BLaER1 (cell line): ENCODE results near the gene PDHB.

Experiments
- H3K27ac ChIP-seq: shearing (Covaris generic); formaldehyde crosslinking; 2 replicates; pipeline ENCODE4 v1.8.1; 2022
- H3K27me3 ChIP-seq: shearing (Covaris generic); formaldehyde crosslinking; 2 replicates; pipeline ENCODE4 v1.8.1; 2022
- H3K36me3 ChIP-seq: shearing (Covaris generic); formaldehyde crosslinking; 2 replicates; pipeline ENCODE4 v1.8.1; 2022
- H3K4me1 ChIP-seq: shearing (Covaris generic); formaldehyde crosslinking; 2 replicates; pipeline ENCODE4 v1.8.1; 2022
- H3K4me2 ChIP-seq: shearing (Covaris generic); formaldehyde crosslinking; 2 replicates; pipeline ENCODE4 v1.8.1; 2022
- H3K4me3 ChIP-seq: shearing (Covaris generic); formaldehyde crosslinking; 2 replicates; pipeline ENCODE4 v1.8.1; 2022
- H3K9ac ChIP-seq: shearing (Covaris generic); formaldehyde crosslinking; 2 replicates; pipeline ENCODE4 v1.8.1; 2022
- H3K9me3 ChIP-seq: shearing (Covaris generic); formaldehyde crosslinking; 2 replicates; pipeline ENCODE4 v1.8.1; 2022
- H4K20me1 ChIP-seq: shearing (Covaris generic); formaldehyde crosslinking; 2 replicates; pipeline ENCODE4 v1.8.1; 2022
- Cebpa-rat ChIP-seq: shearing (Covaris generic); IDR thresholded peaks from 2 replicates; pipeline ENCODE4 v1.8.1; 2022

PDHB gene

DNA sequence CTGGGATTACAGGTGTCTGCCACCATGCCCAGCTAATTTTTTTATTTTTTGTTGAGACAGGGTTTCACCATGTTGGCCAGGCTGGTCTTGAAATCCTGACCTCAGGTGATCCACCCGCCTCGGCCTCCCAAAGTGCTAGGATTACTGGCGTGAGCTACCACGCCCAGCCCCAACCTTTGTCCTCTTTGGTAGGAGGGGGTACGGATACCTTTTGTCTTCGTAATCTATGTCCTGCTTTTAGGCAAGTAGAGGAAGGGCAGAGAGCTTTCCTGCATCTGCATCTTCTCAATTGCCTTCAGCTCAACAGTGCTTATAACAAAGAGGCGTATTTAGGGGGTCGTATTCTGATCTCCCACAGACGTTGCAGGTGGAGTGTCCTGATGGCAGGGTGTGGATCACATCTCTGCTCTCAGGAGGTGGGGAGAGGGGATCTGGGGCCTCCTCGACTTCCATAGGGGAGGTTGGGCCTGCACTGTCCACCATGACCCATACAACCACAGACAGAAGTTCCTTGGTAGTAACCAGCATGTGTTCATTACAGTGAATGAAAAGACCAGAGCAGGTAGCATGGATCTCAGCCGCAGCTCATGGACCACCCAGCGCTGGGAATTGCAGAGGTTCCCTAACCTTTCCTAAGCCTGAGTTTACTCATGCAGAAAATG is 36.9 kb upstream of the PDHB start:
- Histone ChIP-seq H4K20me1 (no peaks in the 10 kb centered on the region), H3K4me2 (no peak overlapping the region), H3K27ac (no peak overlapping the region), H3K36me3 (no peaks in the 10 kb centered on the region), H3K9ac (no peak overlapping the region), H3K9me3 (no peaks in the 10 kb centered on the region), H3K4me3 (no peak overlapping the region), H3K27me3 (no peaks in the 10 kb centered on the region), H3K4me1 (peaks cover 13% of the 10 kb centered on the region)
- TF ChIP-seq Cebpa-rat, result no peak

DNA sequence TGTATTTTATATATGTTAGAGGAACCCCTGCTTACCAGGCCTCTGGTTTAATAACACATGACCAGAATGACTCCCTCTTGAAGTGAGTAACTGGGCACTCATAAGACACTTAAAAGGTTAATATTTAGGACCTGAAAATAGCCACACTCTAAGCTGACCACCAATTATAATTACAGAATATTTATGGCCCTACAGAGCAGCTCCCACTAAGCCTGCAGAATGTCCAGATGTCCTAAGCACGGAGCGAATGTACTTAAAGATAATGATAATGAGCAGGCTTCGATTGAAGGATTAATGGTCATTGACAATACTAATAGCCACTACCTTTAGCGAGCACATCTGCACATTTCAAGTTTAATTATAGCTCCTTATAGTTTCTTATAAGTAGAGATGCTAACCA is 35.5 kb upstream of the PDHB start:
- Histone ChIP-seq H3K9ac (no peak overlapping the region), H3K4me3 (no peak overlapping the region), H3K9me3 (no peaks in the 10 kb centered on the region), H3K4me2 (no peak overlapping the region), H3K27me3 (no peaks in the 10 kb centered on the region), H3K36me3 (no peaks in the 10 kb centered on the region), H4K20me1 (no peaks in the 10 kb centered on the region), H3K4me1 (peaks cover under 1% of the 10 kb centered on the region; the same call in 1 of the 2 replicates), H3K27ac (no peak overlapping the region)
- TF ChIP-seq Cebpa-rat, result no peak

DNA sequence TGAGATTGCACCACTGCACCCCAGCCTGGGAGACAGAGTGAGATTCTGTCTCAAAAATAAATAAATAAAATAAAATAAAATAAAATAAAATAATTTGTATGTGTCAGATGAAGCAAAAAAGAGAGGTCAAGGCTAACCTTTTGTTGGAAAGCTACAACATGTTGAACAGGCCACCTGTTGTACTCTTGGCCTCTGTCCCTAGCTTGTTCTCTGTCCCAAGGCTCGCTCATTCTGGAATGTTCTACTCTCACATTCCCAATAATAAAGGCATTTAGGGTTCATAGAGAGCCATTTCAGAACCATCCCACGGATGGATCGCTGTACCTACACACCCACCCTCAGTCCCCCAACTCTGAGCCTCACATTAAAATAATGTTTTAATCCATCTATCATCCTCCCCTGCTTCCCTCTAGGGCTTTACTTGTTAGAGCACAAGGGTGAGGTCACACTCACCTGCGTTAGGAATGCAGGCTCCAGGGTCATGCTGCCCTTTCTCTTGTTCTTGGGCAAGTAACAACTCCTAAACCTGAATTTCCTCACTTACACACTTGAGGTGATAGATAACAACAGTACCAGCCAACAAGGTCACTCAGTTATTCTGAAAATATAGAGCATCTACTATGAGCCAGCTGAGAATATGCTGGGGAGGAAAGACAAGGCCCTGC is 33.4 kb upstream of the PDHB start:
- Histone ChIP-seq H3K27ac (no peak overlapping the region), H3K27me3 (no peaks in the 10 kb centered on the region), H4K20me1 (no peaks in the 10 kb centered on the region), H3K4me3 (no peak overlapping the region), H3K9ac (no peak overlapping the region), H3K4me1 (peaks cover 14% of the 10 kb centered on the region), H3K9me3 (no peaks in the 10 kb centered on the region), H3K36me3 (no peaks in the 10 kb centered on the region), H3K4me2 (no peak overlapping the region)
- no peak for TF ChIP-seq Cebpa-rat

DNA sequence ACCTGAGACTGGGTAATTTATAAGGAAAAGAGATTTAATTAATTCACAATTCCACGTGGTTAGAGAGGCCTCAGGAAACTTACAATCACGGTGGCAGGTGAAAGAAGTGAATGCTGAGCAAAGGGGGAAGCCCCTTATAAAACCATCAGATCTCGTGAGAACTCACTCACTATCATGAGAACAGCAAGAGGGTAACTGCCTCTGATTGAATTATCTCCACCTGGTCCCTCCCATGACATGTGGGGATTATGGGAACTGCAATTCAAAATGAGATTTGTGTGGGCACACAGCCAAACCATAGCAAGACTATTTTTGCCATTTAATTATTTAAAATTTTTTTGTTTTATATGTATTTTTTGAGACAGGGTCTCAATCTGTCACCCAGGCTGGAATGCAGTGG is 31.2 kb upstream of the PDHB start:
- Histone ChIP-seq H3K4me3 (no peak overlapping the region), H3K9ac (no peak overlapping the region), H3K36me3 (no peaks in the 10 kb centered on the region), H3K9me3 (no peaks in the 10 kb centered on the region), H3K4me1 (peaks cover 14% of the 10 kb centered on the region), H3K27me3 (no peaks in the 10 kb centered on the region), H4K20me1 (no peaks in the 10 kb centered on the region), H3K4me2 (no peak overlapping the region), H3K27ac (no peak overlapping the region)
- TF ChIP-seq Cebpa-rat, result no peak

DNA sequence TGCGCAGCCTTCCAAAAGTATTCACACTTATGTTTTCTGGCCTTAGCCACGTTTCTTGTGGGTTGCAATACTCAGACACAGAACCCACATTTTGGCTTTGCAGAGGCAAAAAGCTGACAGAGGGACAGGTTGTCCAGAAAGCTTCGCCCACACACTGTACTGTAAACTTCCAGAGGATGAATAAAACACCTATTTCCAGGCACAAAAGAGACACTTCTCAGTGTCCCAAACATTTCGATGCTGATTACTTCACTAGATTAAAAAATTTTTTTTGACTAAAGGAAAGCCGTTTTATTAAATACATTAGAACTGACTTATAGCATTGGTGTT is 30.3 kb upstream of the PDHB start:
- peak overlapping the region; percentile 70 for H3K4me2 ChIP-seq
- TF ChIP-seq Cebpa-rat, result no peak

DNA sequence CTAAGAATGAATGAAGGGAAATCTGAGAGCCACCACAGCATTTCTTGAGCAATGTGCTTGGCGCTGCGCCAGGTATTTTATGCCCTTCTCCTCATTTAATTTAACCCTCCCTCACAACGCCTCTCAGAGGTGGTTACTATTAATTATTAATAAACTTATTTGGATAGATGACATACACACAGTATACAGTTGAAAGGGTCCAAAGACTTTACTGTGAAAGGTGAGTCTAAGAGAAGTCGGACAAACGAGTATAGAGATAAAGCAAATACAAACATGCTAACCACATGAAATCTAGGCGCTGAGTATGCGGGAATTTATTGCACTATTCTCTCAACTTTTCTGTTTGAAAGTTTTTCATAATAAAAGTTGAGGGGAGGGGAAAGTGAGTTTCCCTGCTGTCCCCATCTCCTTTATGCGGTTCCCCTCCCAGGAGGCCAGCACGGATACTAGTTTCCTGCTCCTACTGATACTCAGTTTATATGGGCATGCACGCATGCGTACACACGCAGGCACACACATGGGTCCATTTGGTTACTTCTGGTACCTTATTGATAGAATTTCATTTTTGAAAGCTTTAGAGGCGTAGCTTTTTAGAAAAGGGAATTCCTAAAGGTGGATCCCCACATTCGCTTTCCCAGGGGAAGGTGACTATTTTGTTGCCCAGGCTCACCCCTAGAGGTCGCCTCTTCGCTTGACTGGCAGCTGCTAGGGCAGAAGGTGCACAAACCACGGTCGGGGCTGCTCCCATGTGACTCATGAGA is 29.7 kb upstream of the PDHB start:
- Histone ChIP-seq H4K20me1 (no peaks in the 10 kb centered on the region), H3K27me3 (no peaks in the 10 kb centered on the region), H3K36me3 (no peaks in the 10 kb centered on the region), H3K4me2 (peak overlapping the region; percentile 70), H3K9ac (no peak overlapping the region), H3K27ac (no peak overlapping the region), H3K4me1 (peaks cover 14% of the 10 kb centered on the region), H3K9me3 (no peaks in the 10 kb centered on the region), H3K4me3 (0 out of 2 replicates have a peak overlapping the region, but pooled peaks have one; percentile 26)
- no peak for TF ChIP-seq Cebpa-rat

More for the DNA sequence above, 30.3 kb upstream of the PDHB start:
- no peak overlapping the region for H3K27ac ChIP-seq
- no peaks in the 10 kb centered on the region for H4K20me1 ChIP-seq
- H3K9ac ChIP-seq, result no peak overlapping the region
- H3K9me3 ChIP-seq, result no peaks in the 10 kb centered on the region
- H3K4me3 ChIP-seq, result no peak overlapping the region
- H3K4me1 ChIP-seq, result peaks cover 14% of the 10 kb centered on the region
- H3K27me3 ChIP-seq, result no peaks in the 10 kb centered on the region
- no peaks in the 10 kb centered on the region for H3K36me3 ChIP-seq

DNA sequence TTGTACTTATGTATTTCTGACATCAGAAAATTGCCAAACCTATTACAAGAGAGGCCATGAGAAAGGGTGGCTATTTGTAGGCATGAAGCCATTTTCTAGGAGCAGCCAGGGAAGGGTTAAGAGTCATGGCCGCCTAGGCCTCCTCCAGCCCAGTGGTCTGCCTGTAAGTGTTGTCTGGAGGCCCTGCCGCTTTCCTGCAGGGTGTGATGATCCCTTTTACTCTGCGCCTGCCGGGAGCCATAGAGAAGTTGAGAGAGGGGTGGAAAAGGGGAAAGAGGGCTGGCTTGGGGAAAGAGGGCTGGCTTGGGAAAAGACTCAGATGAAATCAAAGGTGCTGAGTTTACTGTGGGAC is 29.2 kb upstream of the PDHB start:
- no peak for TF ChIP-seq Cebpa-rat
- Histone ChIP-seq H3K27ac (no peak overlapping the region), H3K9ac (no peak overlapping the region), H3K27me3 (no peaks in the 10 kb centered on the region), H4K20me1 (no peaks in the 10 kb centered on the region), H3K4me2 (peak overlapping the region; percentile 70; the same call in 1 of the 2 replicates), H3K36me3 (no peaks in the 10 kb centered on the region), H3K4me1 (peaks cover 14% of the 10 kb centered on the region), H3K4me3 (no peak overlapping the region), H3K9me3 (no peaks in the 10 kb centered on the region)

DNA sequence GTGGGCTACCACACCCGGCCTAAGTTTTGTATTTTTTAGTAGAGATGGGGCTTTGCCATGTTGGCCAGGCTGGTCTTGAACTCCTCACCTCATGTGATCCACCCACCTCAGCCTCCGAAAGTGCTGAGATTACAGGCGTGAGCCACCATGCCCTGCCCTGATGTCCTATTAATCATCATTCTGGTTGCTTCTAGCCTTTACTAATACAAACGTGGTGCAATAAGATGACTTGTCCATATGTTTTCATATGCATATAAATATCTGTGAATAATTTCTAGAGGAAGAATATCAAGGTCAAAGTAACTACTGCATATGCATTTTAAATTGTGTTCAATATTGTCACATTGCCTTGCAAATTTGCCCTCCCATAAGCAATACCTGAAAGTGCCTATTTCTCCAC is 25.5 kb upstream of the PDHB start:
- Histone ChIP-seq H3K4me3 (no peak overlapping the region), H3K9ac (no peak overlapping the region), H3K9me3 (peaks cover 21% of the 10 kb centered on the region), H3K36me3 (no peaks in the 10 kb centered on the region), H4K20me1 (no peaks in the 10 kb centered on the region), H3K27me3 (no peaks in the 10 kb centered on the region), H3K27ac (no peak overlapping the region), H3K4me2 (no peak overlapping the region), H3K4me1 (peaks cover 14% of the 10 kb centered on the region)
- TF ChIP-seq Cebpa-rat, result no peak

DNA sequence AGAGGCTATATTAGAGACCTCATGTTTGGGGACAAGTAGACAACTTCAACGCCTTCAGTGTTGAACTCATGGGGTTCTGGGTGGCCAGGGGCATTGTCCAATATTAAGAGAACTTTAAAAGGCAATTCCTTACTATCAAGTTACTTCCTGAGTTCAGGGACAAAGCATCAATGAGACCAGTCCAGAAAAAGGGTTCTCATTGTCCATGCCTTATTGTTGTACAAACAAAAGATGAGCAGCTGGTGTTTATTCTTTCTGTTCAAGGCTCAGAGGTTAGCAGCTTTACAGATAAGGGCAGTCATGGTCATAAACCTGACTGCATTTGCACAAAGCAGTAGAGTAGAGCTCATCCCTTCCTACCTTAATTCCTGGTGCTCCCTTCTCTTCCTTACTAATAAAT is 18.5 kb upstream of the PDHB start:
- H3K27me3 ChIP-seq, result no peaks in the 10 kb centered on the region
- H3K27ac ChIP-seq, result no peak overlapping the region
- H3K9me3 ChIP-seq, result peaks cover 35% of the 10 kb centered on the region
- H3K4me1 ChIP-seq, result no peaks in the 10 kb centered on the region
- no peaks in the 10 kb centered on the region for H4K20me1 ChIP-seq
- no peak overlapping the region for H3K4me2 ChIP-seq
- no peak for TF ChIP-seq Cebpa-rat
- H3K4me3 ChIP-seq, result no peak overlapping the region
- no peaks in the 10 kb centered on the region for H3K36me3 ChIP-seq
- no peak overlapping the region for H3K9ac ChIP-seq
